GM23338 (cell line): ENCODE measurements around the gene GDAP2.

Experiments used
- EZH2 ChIP-seq: fragments of 200-600 bp; sonication (generic); IDR thresholded peaks from one replicate; pipeline ENCODE4 v1.8.0; 2017; ENCODE audit warnings: antibody characterized with exemption, mild to moderate bottlenecking, low read depth; ENCODE audit not compliant: unreplicated experiment
- EZH2phosphoT487 ChIP-seq: fragments of 200-600 bp; sonication (generic); IDR thresholded peaks from one replicate; pipeline ENCODE4 v1.8.1; 2018; ENCODE audit warnings: antibody characterized with exemption; ENCODE audit not compliant: unreplicated experiment
- POLR2AphosphoS5 ChIP-seq: IDR thresholded peaks from 2 replicates; pipeline ENCODE4 v1.6.1; 2016; ENCODE audit warnings: antibody characterized with exemption, low read depth
- ZNF114 ChIP-seq: fragments of 250-450 bp; sonication (Bioruptor Pico); IDR thresholded peaks from 2 replicates; pipeline ENCODE4 v1.5.0; 2020; ENCODE audit warnings: mild to moderate bottlenecking, moderate library complexity
- ZNF331 ChIP-seq: fragments of 250-450 bp; sonication (Bioruptor Pico); IDR thresholded peaks from 2 replicates; pipeline ENCODE4 v1.5.0; 2020; ENCODE audit warnings: low read depth, mild to moderate bottlenecking, moderate library complexity
- TF ChIP-seq, protein P1 (sequence below), 2 experiments: fragments of 200-600 bp in 1 of 2; sonication (generic) in 1 of 2; conservative IDR thresholded peaks; 2 replicates each; pipeline versions ENCODE4 v1.5.1 to v1.6.1; 2016 to 2017; ENCODE audit warnings: antibody characterized with exemption in 2 of 2, low read depth in 2 of 2, mild to moderate bottlenecking in 2 of 2, moderate library complexity in 1 of 2
- TF ChIP-seq, protein P2 (sequence below): IDR thresholded peaks from one replicate; pipeline ENCODE4 v1.6.1; 2018; ENCODE audit warnings: antibody characterized with exemption; ENCODE audit not compliant: unreplicated experiment

DNA sequence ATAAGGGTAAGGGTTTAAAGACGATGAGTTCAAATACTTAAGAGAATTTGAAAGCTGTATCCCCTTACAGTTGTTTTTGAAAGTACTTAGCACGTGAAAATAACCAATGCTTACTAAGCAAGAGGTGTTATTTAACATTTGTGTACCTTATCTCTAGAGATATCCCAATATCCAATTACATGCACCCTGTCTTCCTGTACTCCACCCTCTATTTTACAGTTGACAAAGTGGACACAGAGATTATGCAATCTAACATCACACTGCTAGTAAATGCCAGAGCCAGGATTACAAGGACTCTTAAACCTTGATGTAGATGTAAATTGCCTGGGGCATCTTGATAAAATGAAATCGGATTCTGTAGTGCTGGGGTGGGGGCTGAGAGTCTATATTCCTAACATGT, 72.0 kb downstream of the GDAP2 start:
- TF ChIP-seq POLR2AphosphoS5, result no peak
- TF ChIP-seq, protein P1, sequence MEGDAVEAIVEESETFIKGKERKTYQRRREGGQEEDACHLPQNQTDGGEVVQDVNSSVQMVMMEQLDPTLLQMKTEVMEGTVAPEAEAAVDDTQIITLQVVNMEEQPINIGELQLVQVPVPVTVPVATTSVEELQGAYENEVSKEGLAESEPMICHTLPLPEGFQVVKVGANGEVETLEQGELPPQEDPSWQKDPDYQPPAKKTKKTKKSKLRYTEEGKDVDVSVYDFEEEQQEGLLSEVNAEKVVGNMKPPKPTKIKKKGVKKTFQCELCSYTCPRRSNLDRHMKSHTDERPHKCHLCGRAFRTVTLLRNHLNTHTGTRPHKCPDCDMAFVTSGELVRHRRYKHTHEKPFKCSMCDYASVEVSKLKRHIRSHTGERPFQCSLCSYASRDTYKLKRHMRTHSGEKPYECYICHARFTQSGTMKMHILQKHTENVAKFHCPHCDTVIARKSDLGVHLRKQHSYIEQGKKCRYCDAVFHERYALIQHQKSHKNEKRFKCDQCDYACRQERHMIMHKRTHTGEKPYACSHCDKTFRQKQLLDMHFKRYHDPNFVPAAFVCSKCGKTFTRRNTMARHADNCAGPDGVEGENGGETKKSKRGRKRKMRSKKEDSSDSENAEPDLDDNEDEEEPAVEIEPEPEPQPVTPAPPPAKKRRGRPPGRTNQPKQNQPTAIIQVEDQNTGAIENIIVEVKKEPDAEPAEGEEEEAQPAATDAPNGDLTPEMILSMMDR (conservative IDR thresholded peaks at IDR 0.05; ENCODE audit: low read depth in 2 of 2), result no peak
- TF ChIP-seq EZH2, result no peak
- TF ChIP-seq ZNF331, result no peak
- TF ChIP-seq EZH2phosphoT487, result no peak
- TF ChIP-seq, protein P2, sequence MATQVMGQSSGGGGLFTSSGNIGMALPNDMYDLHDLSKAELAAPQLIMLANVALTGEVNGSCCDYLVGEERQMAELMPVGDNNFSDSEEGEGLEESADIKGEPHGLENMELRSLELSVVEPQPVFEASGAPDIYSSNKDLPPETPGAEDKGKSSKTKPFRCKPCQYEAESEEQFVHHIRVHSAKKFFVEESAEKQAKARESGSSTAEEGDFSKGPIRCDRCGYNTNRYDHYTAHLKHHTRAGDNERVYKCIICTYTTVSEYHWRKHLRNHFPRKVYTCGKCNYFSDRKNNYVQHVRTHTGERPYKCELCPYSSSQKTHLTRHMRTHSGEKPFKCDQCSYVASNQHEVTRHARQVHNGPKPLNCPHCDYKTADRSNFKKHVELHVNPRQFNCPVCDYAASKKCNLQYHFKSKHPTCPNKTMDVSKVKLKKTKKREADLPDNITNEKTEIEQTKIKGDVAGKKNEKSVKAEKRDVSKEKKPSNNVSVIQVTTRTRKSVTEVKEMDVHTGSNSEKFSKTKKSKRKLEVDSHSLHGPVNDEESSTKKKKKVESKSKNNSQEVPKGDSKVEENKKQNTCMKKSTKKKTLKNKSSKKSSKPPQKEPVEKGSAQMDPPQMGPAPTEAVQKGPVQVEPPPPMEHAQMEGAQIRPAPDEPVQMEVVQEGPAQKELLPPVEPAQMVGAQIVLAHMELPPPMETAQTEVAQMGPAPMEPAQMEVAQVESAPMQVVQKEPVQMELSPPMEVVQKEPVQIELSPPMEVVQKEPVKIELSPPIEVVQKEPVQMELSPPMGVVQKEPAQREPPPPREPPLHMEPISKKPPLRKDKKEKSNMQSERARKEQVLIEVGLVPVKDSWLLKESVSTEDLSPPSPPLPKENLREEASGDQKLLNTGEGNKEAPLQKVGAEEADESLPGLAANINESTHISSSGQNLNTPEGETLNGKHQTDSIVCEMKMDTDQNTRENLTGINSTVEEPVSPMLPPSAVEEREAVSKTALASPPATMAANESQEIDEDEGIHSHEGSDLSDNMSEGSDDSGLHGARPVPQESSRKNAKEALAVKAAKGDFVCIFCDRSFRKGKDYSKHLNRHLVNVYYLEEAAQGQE, result no peak
- no peak for TF ChIP-seq ZNF114
